DMS 273 treated with DMSO at 0.1 percent for 48 hours (cell line): Measurements from ENCODE around the gene ZNRF4.

Experiments used
- DNase-seq: peaks from one replicate; lab custom pipeline; 2025; lab: John Stamatoyannopoulos, UW

ZNRF4 gene

GRCh38 chr19:5504114-5504513 lies 48.9 kb downstream of the ZNRF4 start:
- DNase-seq, result no peak
